ENCODE measurements around the gene ADGRV1. TPM values are rescaled to one million over a fixed set of nuclear protein-coding genes. Genes with fewer than 3 reads are reported as not detected.

ADGRV1 gene
- total RNA-seq, 2 experiments from 2014 or later, result 0.06 TPM; not detected in 1

DNA sequence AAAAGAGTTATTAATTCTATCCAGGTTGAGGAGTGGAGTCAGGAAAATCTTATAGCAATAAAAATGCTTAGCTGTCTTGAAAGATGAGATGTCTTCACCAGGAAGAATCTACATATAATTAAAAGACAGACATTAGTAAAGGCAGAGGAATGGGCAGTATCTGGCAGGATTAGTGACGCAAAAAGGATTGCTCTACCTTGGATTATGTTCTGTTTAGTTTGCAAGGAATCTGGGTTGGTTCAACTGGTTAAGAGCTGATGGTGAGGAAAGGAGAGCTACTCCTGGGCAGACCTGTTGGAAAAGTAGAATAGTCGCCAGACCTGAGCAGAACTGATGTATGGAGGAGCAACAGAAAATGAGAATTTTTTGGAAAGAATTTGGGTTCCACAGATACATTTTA lies 318.5 kb downstream of the ADGRV1 start:
- Mint-ChIP-seq H3K36me3 (no peaks in the 10 kb centered on the region), H3K9me3 (no peaks in the 10 kb centered on the region), H3K4me1 (peaks cover 10% of the 10 kb centered on the region), H3K27ac (no peak overlapping the region), H3K4me3 (no peak overlapping the region), H3K27me3 (peaks cover 31% of the 10 kb centered on the region)
- POLR2A ChIA-PET, result no interaction called here
- ATAC-seq (ENCODE audit: low read depth) (no peak), DNase-seq (no peak)

DNA sequence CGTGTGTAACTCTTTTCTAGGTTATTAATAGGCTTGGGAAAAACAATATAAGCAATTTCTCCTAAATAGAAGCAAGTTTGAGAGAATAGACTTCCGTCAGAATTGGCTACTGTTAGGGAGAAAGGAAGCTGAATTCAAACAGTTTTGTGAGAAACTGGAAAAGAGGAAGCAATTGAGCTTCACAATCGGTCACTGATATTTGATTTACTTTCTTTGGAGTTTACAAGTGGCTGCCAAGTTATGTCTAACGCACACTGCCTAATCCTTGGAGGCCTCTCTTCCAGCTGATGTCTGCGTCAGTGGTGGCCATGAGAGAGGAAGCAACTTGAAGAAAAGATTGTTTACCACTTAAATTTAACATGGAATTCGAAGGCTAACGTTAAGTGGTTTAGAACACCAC lies 319.5 kb downstream of the ADGRV1 start:
- POLR2A ChIA-PET, result no interaction called here
- Mint-ChIP-seq H3K27ac (no peak overlapping the region), H3K36me3 (no peaks in the 10 kb centered on the region), H3K27me3 (peaks cover 31% of the 10 kb centered on the region), H3K4me1 (peaks cover 7% of the 10 kb centered on the region), H3K9me3 (no peaks in the 10 kb centered on the region), H3K4me3 (no peak overlapping the region)
- ATAC-seq (ENCODE audit: low read depth) (no peak), DNase-seq (no peak)

DNA sequence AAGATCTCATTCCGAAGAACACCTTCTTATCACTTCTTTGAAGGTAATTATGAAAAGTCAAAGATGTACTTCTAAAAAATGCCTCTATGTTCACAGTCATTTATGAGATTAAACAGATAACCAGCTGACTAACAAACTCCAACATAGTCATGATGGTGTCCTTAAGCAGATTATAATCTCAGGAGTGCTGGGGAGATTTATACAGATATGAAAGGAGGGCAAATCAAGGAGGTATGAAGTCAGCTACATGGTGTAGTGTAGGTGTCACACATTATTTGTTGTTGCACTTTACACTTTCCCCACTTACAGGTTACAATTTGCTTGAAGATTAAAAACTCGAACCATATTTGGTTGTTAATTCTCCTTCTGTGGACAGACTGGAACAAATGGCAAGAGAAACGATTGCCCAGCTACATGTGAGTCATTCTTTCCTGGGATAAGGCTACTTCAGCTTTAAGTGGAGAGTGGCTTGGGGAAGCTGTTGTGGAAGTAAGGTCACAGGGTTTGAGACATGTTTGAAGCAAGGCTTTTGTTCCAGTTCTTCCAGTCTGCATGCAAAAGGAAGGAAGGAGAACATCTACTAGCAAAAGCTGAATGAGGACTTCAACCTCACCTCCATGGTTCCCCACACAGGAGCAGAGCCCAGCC lies 320.1 kb downstream of the ADGRV1 start:
- ATAC-seq (ENCODE audit: low read depth), result no peak
- no peaks in the 10 kb centered on the region for H3K36me3 Mint-ChIP-seq
- peaks cover 4% of the 10 kb centered on the region for H3K4me1 Mint-ChIP-seq
- no peak overlapping the region for H3K27ac Mint-ChIP-seq
- no peak overlapping the region for H3K4me3 Mint-ChIP-seq
- DNase-seq, result no peak
- POLR2A ChIA-PET, result no interaction called here
- H3K27me3 Mint-ChIP-seq, result peaks cover 31% of the 10 kb centered on the region
- no peaks in the 10 kb centered on the region for H3K9me3 Mint-ChIP-seq

DNA sequence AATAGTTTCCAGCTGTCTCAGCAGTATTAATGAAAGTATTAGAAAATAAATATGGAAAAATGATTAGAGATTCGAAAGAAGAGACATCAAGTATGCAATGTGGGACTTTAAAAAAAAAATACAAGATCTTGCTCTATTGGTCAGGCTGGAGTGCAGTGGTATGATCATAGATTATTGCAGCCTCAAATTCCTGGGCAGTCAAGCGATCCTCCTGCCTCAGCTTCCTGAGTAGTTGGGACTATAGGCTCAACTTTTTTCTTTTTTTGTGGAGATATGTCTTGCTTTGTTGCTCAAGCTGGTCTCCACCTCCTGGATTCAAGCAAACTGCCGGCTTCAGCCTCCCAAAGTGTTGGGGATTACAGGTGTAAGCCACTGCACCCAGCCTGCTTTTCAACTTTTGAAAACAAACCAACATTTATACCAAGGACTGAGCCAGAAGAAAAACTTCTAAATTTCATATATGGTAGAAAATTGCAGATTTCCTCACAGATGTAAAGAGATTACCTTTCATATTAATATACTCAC lies 323.1 kb downstream of the ADGRV1 start:
- POLR2A ChIA-PET, result no interaction called here
- Mint-ChIP-seq H3K27ac (no peak overlapping the region), H3K4me3 (no peak overlapping the region), H3K4me1 (no peaks in the 10 kb centered on the region), H3K36me3 (no peaks in the 10 kb centered on the region), H3K9me3 (no peaks in the 10 kb centered on the region), H3K27me3 (peaks cover 20% of the 10 kb centered on the region)
- DNase-seq, result no peak
- ATAC-seq (ENCODE audit: low read depth), result no peak

DNA sequence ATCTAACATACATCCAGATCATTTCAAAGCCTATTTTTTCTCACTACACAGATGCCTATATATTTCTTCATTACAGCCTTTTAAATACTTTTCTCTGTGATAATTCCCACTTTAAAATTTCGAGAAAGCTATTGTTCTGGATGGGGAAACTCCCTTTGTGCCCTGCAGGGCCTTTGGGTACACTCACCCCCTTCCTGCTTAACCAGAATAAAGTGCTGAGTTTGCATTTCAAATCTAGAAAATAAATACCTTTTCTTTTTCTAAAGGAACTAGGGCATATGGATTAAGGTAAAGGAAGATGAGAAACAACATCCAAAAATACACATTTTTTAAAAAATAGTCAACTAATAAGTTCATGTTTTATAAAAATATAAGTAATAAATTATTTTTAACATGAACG lies 323.9 kb downstream of the ADGRV1 start:
- no peak for ATAC-seq (ENCODE audit: low read depth)
- Mint-ChIP-seq H3K36me3 (no peaks in the 10 kb centered on the region), H3K27ac (no peak overlapping the region), H3K4me3 (no peak overlapping the region), H3K27me3 (peaks cover 17% of the 10 kb centered on the region), H3K4me1 (no peaks in the 10 kb centered on the region), H3K9me3 (no peaks in the 10 kb centered on the region)
- no peak for DNase-seq
- POLR2A ChIA-PET, result no interaction called here

DNA sequence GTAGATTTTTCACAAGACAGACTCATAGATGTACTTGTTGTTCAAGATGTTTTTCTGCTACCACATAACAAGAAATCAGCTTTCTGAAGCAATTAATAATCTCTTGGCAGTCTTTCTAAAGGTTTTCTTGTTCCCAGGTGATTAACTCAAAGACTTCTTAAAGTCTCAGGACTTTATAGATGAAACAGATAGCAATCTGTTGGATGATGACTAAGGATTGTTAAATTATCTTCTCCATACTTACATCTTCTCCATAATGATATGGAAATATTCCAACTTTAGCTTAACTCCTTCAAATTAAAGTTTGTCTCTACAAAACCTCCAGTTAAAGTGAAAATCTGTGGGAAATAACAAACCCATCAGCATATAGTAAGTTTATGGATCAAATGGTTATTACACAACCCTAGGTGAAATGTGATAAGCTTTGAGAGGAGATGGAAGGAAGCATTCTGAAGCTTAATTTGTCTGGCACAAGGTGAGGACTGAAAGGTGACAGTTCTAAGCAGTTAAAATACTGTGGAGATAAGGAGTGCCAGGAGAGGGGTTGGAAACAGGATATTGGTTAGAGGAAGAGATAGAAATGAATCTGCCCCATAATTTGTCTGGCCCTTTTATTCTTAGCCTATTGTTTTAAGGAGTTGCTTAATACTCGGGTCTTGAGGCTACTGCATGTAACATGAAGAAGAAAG lies 326.7 kb downstream of the ADGRV1 start:
- ATAC-seq (ENCODE audit: low read depth) (no peak), DNase-seq (no peak)
- no peak overlapping the region for H3K27ac Mint-ChIP-seq
- H3K4me3 Mint-ChIP-seq, result no peak overlapping the region
- H3K4me1 Mint-ChIP-seq, result no peaks in the 10 kb centered on the region
- H3K27me3 Mint-ChIP-seq, result peaks cover 4% of the 10 kb centered on the region
- H3K9me3 Mint-ChIP-seq, result no peaks in the 10 kb centered on the region
- no peaks in the 10 kb centered on the region for H3K36me3 Mint-ChIP-seq
- POLR2A ChIA-PET, result no interaction called here

DNA sequence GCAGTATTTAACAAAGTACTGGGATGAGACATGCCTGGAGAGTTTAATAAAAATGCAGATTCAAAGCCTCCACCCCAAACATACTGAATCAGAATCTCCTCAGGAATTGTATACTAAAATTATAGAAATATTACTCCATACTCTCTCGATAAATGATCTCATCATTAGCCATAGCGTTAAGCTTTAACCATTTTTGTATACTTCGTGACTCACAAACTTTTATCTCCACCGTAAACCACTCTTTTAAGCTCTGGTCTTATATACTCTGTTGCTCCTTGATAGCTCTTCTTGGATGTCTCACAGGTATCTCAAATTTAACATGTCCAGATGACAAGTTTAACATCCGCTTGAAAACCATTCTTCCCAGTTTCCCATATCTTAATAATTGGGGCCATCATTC lies 327.8 kb downstream of the ADGRV1 start:
- Mint-ChIP-seq H3K4me1 (no peaks in the 10 kb centered on the region), H3K27ac (no peak overlapping the region), H3K36me3 (no peaks in the 10 kb centered on the region)

DNA sequence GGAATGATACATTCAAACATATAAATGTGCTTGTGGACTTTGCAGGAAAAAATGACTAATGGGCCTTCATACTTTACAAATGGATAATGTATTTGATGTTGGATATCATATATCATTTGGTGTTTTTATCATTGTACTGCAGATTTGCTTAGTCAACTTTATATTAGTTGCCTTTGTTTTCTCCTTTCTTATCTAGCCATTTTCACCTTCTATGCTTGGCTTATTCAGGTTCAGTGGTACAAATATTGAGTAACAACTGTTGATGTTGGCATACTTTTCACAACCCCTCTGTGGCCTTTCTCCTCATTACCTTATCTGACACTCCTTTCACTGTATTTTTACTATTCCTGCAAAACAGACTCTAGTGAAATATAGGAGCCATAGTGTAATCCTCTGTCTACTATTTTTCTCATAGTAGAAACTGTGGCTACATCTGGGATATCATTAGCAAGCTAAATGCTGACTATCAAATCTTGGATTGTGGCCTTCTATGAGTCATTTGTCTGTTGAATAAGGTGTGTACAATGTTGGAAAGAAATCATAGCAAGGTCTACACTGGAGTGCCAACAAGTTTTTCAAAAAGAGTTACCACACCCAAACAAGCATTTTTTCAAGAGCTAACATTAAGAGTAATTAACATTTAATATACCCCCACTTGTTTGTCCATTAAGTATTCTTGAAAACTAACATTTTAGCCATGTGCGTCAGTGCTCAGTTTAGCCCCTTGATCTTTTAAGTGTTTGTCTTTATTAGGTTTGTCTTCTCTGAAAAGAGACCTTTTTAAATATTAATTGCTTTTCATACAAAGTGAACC lies 330.1 kb downstream of the ADGRV1 start:
- no peak overlapping the region for H3K27ac Mint-ChIP-seq
- no peak for DNase-seq
- no peaks in the 10 kb centered on the region for H3K4me1 Mint-ChIP-seq
- POLR2A ChIA-PET, result no interaction called here
- H3K36me3 Mint-ChIP-seq, result no peaks in the 10 kb centered on the region
- H3K9me3 Mint-ChIP-seq, result no peaks in the 10 kb centered on the region
- peaks cover 7% of the 10 kb centered on the region for H3K27me3 Mint-ChIP-seq
- H3K4me3 Mint-ChIP-seq, result no peak overlapping the region
- no peak for ATAC-seq (ENCODE audit: low read depth)

More for the DNA sequence above, 327.8 kb downstream of the ADGRV1 start:
- no peak overlapping the region for H3K4me3 Mint-ChIP-seq
- peaks cover 4% of the 10 kb centered on the region for H3K27me3 Mint-ChIP-seq
- no peak for ATAC-seq (ENCODE audit: low read depth)
- POLR2A ChIA-PET, result no interaction called here
- no peak for DNase-seq
- no peaks in the 10 kb centered on the region for H3K9me3 Mint-ChIP-seq

DNA sequence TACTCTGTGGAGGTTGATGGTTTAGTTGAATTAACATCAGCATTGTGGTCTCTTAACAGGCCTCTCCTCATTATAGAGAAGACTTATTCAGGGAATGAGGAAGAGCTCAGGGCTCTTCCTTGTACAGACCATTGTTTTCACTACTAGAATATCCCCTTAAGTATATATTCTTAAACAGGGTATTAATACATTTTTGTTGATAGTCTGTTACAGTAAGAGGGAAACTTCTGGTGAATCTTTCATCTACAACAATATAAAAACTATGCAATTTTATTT lies 330.7 kb downstream of the ADGRV1 start:
- H3K9me3 Mint-ChIP-seq, result no peaks in the 10 kb centered on the region
- no peak overlapping the region for H3K27ac Mint-ChIP-seq
- H3K4me3 Mint-ChIP-seq, result no peak overlapping the region
- DNase-seq, result no peak
- no peaks in the 10 kb centered on the region for H3K4me1 Mint-ChIP-seq
- ATAC-seq (ENCODE audit: low read depth), result no peak
- H3K36me3 Mint-ChIP-seq, result no peaks in the 10 kb centered on the region
- POLR2A ChIA-PET, result interaction anchor here (0.6 kb wide), 1 partner anchor 543 kb away, joined by 4 read pairs; no protein-coding TSS in a partner anchor
- peaks cover 7% of the 10 kb centered on the region for H3K27me3 Mint-ChIP-seq

DNA sequence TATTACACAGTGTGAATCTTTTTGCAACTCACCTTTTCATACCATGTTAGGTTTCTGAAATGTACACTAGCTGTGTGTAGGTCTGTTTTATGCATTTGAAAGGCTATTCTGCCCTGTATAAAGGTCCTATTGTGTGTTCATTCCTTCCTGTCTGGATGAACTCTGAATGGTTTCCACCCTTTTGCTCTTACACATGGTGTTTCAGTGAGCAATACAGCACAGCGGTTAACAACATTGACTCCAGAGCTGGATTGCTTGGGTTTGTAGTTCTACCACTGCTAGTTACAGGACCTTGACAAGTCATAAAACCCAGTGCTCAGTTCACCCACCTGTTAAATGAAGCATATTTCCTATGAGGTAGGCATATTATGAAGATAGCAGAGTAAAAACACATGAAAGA lies 331.6 kb downstream of the ADGRV1 start:
- ATAC-seq (ENCODE audit: low read depth) (no peak), DNase-seq (no peak)
- no peaks in the 10 kb centered on the region for H3K36me3 Mint-ChIP-seq
- H3K4me3 Mint-ChIP-seq, result no peak overlapping the region
- peaks cover 5% of the 10 kb centered on the region for H3K27me3 Mint-ChIP-seq
- no peaks in the 10 kb centered on the region for H3K9me3 Mint-ChIP-seq
- POLR2A ChIA-PET, result no interaction called here
- no peak overlapping the region for H3K27ac Mint-ChIP-seq
- no peaks in the 10 kb centered on the region for H3K4me1 Mint-ChIP-seq

DNA sequence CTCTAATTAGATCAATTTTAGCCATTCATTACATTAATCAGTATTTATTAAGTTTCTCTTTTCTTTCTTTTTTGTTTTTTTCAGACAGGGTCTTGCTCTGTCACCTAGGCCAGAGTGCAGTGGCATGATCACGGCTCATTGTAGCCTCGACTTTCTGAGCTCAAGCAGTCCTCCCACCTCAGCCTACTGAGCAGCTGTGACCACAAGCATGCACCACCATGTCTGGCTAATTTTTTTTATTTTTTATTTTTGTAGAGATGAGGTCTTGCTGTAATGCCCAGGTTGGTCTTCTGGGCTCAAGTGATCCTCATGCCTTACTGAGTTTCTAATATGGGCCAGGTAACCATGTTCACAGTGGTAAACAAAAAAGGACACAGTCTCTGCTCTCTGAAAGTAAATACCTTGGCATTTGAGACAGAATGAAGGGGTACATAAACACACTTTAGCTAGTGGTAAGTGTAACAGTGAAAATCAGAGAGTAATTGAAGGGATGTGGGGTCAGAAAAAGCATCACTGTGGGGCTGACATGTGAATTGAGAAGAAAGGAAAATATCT lies 336.3 kb downstream of the ADGRV1 start:
- DNase-seq, result no peak
- Mint-ChIP-seq H3K27me3 (peaks cover 5% of the 10 kb centered on the region), H3K27ac (no peak overlapping the region), H3K9me3 (no peaks in the 10 kb centered on the region), H3K4me1 (no peaks in the 10 kb centered on the region), H3K4me3 (no peak overlapping the region), H3K36me3 (no peaks in the 10 kb centered on the region)
- no peak for ATAC-seq (ENCODE audit: low read depth)
- POLR2A ChIA-PET, result no interaction called here

DNA sequence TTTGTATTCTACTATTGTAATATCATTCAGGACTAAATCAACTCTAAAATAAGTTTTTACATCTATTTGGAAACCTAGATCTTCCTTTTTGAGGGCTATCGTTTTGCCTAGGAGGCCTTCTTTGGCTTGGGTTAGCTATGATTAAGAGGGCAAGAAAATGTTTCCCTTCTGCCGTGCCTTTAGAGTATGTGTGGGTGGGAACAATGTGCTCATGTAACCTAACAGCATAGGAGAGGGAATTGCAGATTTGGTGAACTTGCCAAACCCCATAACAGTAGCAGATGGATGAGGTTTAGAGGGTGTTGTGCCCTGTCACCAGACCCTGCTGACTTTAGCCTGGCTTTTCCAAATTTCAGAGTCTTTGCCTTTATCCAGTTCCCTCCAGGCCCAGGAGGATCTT lies 339.0 kb downstream of the ADGRV1 start:
- ATAC-seq (ENCODE audit: low read depth) (no peak), DNase-seq (no peak)
- POLR2A ChIA-PET, result no interaction called here
- Mint-ChIP-seq H3K9me3 (no peaks in the 10 kb centered on the region), H3K4me3 (no peak overlapping the region), H3K4me1 (no peaks in the 10 kb centered on the region), H3K36me3 (no peaks in the 10 kb centered on the region), H3K27ac (no peak overlapping the region), H3K27me3 (peaks cover 2% of the 10 kb centered on the region)

DNA sequence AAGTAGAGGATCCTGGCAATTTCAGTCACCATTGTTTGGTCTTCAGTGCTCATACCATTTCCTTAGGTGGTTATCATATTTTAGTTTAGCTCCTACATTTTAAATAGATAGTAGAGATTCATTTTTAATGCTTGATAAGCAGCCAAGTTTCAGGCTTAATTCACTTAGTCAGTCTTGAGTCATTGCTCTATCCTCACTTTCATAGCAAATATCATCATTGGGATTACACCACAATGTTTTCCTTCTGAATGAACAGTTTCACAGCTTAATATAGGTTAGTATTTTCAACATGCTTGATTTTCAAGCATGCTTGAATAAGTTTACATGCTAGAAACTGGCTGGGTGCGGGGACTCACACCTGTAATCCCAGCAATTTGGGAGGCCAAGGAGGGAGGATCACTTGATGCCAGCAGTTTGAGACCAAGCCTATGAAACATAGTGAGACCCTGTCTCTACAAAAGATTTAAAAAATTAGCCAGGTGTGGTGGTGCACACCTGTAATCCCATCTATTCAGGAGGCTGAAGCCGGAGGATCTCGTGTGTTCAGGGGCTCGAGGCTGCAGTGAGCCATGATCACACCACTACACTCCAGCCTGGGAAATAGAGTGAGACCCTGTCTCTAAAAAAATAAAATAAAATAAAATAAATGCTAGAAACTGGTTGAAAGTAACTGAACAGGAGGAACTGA lies 339.9 kb downstream of the ADGRV1 start:
- no peaks in the 10 kb centered on the region for H3K36me3 Mint-ChIP-seq
- no peaks in the 10 kb centered on the region for H3K4me1 Mint-ChIP-seq
- H3K27ac Mint-ChIP-seq, result no peak overlapping the region
- no peaks in the 10 kb centered on the region for H3K27me3 Mint-ChIP-seq
- ATAC-seq (ENCODE audit: low read depth), result no peak
- H3K9me3 Mint-ChIP-seq, result no peaks in the 10 kb centered on the region
- no peak for DNase-seq
- no peak overlapping the region for H3K4me3 Mint-ChIP-seq
- POLR2A ChIA-PET, result no interaction called here
